Keratinocyte (primary cell): ENCODE data around the gene LLGL1.

Experiments used
- EZH2 ChIP-seq: IDR thresholded peaks from one replicate; pipeline ENCODE4 v1.6.1; 2012; ENCODE audit warnings: inconsistent platforms, mild to moderate bottlenecking, low read length, moderate library complexity
- TF ChIP-seq, protein P1 (sequence below), 3 experiments: IDR thresholded peaks in 1 of 3; conservative IDR thresholded peaks in 1 of 3; optimal IDR thresholded peaks in 1 of 3; 2 replicates in 2 of 3; 3 replicates in 1 of 3; pipeline versions ENCODE3 to v1.5.1; 2011; ENCODE audit warnings: low read length in 3 of 3, mild to moderate bottlenecking in 3 of 3, moderate library complexity in 2 of 3, control low read depth in 1 of 3, inconsistent platforms in 1 of 3; ENCODE audit not compliant: insufficient read depth in 2 of 3; ENCODE audit errors: extremely low read depth in 1 of 3

DNA sequence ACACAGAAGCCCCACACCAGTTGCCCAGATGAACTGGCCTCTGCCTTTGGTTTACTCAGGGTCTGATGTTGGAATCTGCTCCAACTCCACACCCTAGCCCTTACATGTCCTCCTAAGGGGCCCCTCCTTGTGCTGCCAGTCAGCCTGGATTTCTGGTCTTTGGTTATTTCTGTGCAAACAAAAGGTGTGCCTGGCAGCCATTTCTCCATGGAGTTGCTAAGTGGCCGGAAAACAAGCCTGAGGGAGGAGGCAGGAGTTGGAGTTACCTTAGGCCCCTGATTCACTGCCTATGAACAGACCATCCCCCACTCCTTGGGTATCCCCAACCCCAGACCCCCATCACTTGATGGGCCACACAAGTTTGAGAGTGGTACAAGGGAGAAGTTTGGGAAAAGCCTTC, 46.2 kb upstream of the LLGL1 start:
- TF ChIP-seq, protein P1, sequence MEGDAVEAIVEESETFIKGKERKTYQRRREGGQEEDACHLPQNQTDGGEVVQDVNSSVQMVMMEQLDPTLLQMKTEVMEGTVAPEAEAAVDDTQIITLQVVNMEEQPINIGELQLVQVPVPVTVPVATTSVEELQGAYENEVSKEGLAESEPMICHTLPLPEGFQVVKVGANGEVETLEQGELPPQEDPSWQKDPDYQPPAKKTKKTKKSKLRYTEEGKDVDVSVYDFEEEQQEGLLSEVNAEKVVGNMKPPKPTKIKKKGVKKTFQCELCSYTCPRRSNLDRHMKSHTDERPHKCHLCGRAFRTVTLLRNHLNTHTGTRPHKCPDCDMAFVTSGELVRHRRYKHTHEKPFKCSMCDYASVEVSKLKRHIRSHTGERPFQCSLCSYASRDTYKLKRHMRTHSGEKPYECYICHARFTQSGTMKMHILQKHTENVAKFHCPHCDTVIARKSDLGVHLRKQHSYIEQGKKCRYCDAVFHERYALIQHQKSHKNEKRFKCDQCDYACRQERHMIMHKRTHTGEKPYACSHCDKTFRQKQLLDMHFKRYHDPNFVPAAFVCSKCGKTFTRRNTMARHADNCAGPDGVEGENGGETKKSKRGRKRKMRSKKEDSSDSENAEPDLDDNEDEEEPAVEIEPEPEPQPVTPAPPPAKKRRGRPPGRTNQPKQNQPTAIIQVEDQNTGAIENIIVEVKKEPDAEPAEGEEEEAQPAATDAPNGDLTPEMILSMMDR (optimal IDR thresholded peaks at IDR 0.05 in 1 of 3, IDR thresholded peaks at IDR 0.05 in 1 of 3, conservative IDR thresholded peaks at IDR 0.05 in 1 of 3; ENCODE audit: extremely low read depth in 1 of 3, insufficient read depth in 2 of 3, low read length in 3 of 3): no peak
- no peak for TF ChIP-seq EZH2
